ENCODE data around the gene HEXB. TPM values are rescaled to one million over a fixed set of nuclear protein-coding genes. Genes with fewer than 3 reads are reported as not detected.

HEXB gene
- total RNA-seq, 2 donors from 2014 or later = 52.2 to 65.8 TPM

- Histone ChIP-seq H3K36me3 (no peaks in the 10 kb centered on the region), H3K27ac (no peak overlapping the region), H3K4me1 (no peaks in the 10 kb centered on the region), H3K27me3 (no peaks in the 10 kb centered on the region), H3K4me3 (no peak overlapping the region), H3K9me3 (no peaks in the 10 kb centered on the region)
- DNase-seq (ENCODE audit: low spot score) = no peak
- no peak for TF ChIP-seq CTCF (IDR thresholded peaks at IDR 0.05)
Measured at GRCh38 chr5:74660873-74661272, 24.2 kb upstream of the HEXB start.

GRCh38 chr5:74664551-74664950, 20.5 kb upstream of the HEXB start:
- no peak for TF ChIP-seq CTCF (IDR thresholded peaks at IDR 0.05)
- H3K4me3 ChIP-seq = no peak overlapping the region
- H3K9me3 ChIP-seq = no peaks in the 10 kb centered on the region
- H3K4me1 ChIP-seq = no peaks in the 10 kb centered on the region
- H3K27me3 ChIP-seq = no peaks in the 10 kb centered on the region
- no peak overlapping the region for H3K27ac ChIP-seq
- DNase-seq (ENCODE audit: low spot score) = no peak
- no peaks in the 10 kb centered on the region for H3K36me3 ChIP-seq

- no peak for TF ChIP-seq CTCF (IDR thresholded peaks at IDR 0.05)
- Histone ChIP-seq H3K4me1 (no peaks in the 10 kb centered on the region), H3K27ac (no peak overlapping the region), H3K36me3 (no peaks in the 10 kb centered on the region), H3K9me3 (no peaks in the 10 kb centered on the region), H3K4me3 (no peak overlapping the region), H3K27me3 (no peaks in the 10 kb centered on the region)
- no peak for DNase-seq (ENCODE audit: low spot score)
Measured at GRCh38 chr5:74665273-74665672, 19.8 kb upstream of the HEXB start.

GRCh38 chr5:74665816-74666215, 19.2 kb upstream of the HEXB start:
- Histone ChIP-seq H3K27me3 (no peaks in the 10 kb centered on the region), H3K9me3 (no peaks in the 10 kb centered on the region), H3K4me3 (no peak overlapping the region), H3K4me1 (no peaks in the 10 kb centered on the region), H3K36me3 (no peaks in the 10 kb centered on the region), H3K27ac (no peak overlapping the region)
- no peak for DNase-seq (ENCODE audit: low spot score)
- no peak for TF ChIP-seq CTCF (IDR thresholded peaks at IDR 0.05)

GRCh38 chr5:74667396-74667795, 17.6 kb upstream of the HEXB start:
- Histone ChIP-seq H3K9me3 (no peaks in the 10 kb centered on the region), H3K4me3 (no peak overlapping the region), H3K27ac (no peak overlapping the region), H3K36me3 (no peaks in the 10 kb centered on the region), H3K4me1 (peaks cover 0 to 6% of the 10 kb centered on the region in 2 donors), H3K27me3 (no peaks in the 10 kb centered on the region)
- no peak for TF ChIP-seq CTCF (IDR thresholded peaks at IDR 0.05)
- no peak for DNase-seq (ENCODE audit: low spot score)

- H3K27ac ChIP-seq = no peak overlapping the region
- H3K27me3 ChIP-seq = no peaks in the 10 kb centered on the region
- H3K9me3 ChIP-seq = no peaks in the 10 kb centered on the region
- H3K36me3 ChIP-seq = no peaks in the 10 kb centered on the region
- peaks cover 0 to 19% of the 10 kb centered on the region in 2 donors for H3K4me1 ChIP-seq
- no peak for DNase-seq (ENCODE audit: low spot score)
- TF ChIP-seq CTCF (IDR thresholded peaks at IDR 0.05) = no peak
- H3K4me3 ChIP-seq = no peak overlapping the region
Measured at GRCh38 chr5:74669821-74670220, 15.2 kb upstream of the HEXB start.
